CD4-positive, alpha-beta T cell treated with Interleukin-10 for 1 hour (primary cell): ENCODE data around the gene MCRIP2.

Experiments
- DNase-seq: peaks from one replicate; pipeline ENCODE4 v3.0.0-alpha.2; 2020

Gene MCRIP2

DNA sequence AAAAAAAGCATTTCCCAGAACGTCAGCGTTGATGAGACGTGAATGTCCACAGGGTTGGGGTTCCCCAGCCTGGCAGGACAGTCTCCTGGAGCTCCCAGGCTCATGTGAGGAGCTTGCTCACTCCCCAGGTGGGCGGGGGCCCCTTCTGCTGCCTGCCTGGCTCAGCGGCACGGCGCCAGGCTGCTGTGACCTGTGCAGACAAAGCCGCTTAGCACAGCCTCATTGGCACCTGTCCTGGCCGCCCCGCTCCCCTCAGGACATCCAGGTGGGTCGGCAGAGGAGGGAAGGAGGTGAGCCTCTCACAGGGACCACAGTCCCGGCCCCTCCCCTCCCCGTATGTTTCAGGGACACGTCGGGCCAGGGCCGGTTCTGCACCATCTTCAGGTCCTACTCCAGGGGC, 23.8 kb upstream of the MCRIP2 start:
- DNase-seq, result no peak

- DNase-seq, result no peak
Measured at GRCh38 chr16:619476-620100, 22.0 kb upstream of the MCRIP2 start.

DNA sequence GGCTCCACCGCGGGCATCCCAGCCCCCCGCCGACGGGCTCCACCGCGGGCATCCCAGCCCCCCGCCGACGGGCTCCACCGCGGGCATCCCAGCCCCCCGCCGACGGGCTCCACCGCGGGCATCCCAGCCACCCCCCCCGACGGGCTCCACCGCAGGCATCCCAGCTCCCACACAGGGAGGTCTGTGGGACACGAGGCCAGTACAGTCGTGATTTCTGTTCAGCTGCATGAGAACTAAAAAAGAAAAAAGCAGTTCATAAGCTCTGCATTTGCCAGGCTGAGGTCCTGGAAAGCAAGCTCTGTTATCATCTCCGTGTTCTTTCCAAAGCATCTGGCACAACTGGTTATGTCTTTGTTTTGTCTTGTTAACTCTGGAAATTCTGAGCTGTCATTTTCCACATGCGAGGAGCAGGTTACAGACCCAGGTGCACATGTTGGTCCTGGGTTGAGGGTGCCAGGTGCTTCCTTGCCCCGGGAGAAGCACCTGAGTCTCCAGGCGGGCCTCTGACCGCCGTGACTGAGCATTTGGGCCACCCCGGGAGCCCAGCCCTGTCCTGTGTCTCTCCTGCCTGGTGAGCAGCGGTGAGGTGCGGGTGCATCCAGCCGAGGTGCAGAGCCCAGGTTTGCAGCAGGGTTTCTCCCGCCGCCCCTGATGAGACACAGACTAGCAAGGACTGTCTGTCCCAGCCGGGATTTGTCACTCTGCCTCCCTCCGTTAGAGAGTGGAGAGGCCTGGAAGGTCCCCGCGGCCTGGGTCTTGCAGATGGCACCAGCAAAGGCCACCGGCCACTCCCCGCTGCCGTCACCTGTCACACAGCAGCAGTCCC, 20.7 kb upstream of the MCRIP2 start:
- DNase-seq, result no peak

GRCh38 chr16:621526-622105, 20.0 kb upstream of the MCRIP2 start:
- DNase-seq, result no peak

DNA sequence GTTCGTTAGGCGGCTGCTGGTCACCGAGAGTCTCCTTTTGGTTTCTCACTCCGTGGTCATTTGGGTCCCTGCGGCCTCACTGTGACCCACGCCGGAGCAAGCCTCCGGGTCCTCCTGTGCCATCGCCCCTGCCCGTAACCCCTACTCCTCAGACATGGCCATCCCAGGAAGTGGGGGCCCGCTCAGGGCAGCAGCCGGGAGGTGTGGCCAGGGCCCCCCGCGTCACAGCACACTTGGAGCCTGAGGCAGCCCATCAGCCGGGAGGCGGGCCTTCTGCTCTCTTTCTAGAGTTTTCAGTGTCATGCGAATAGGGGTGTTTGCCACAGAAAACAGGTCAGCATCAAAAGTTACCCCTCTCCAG, 18.7 kb upstream of the MCRIP2 start:
- DNase-seq, result no peak

DNA sequence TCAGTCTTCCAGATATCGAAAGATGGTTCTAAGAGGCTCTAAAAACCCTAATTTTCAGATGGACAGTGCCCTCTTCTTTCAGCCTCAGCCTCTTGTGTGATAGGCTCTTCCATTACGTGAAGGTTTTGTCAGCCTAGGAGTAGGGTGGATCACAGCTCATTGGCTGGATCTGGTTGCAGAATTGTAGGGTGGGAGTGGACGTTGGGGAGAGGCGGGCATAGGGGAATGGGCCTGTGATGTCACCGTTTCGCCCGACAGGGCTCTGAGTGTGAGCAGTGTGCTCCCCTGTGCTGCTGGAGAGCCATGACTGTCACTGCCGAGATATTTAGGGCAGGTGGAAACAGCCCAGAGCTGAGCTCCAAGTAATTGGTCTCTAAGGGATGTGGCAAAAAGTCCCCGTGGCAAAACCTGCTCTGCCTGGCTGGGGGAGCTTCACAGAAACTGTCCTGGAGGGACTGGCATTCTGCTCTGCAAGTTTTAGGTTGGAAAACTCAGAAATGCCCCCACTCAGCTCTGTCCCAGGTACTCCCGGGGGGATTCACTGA, 17.0 kb upstream of the MCRIP2 start:
- no peak for DNase-seq

DNA sequence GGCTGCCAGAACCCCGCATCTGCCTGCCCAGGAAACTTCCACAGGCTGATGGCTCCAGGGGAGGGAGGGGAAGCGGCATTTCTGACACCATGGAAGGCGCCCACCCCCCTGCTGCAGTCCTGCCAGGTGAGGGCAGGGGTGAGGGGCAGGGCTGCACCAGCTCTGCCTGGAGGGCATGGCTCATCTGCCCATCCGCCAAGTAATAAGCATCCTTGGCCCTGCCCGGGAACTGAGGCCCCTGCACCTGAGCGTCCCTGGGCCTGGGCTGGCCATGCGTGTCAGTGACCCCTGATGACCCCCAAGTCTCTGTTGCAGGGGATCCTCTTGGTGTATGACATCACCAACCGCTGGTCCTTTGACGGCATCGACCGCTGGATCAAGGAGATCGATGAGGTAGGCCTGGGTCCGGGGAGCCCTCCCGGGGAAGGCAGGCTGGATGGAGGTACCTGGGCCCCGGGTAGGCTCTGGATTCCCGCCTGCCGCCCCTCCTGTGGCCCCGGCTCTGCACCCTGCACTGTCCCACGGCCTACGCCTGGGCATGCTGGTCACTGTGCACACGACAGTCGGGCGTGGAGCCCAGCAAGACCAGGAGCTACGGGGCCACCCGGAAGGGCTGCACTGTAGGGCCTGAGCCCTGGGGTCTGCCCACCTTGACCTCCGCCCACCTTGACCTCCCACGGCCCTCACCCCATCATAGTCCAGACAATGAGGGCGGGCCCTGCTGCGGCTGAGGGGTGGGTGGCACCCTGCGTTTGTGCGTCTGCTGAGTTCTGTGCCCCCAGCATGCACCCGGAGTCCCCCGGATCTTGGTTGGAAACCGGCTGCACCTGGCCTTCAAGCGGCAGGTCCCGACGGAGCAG, 16.3 kb upstream of the MCRIP2 start:
- DNase-seq, result no peak

DNA sequence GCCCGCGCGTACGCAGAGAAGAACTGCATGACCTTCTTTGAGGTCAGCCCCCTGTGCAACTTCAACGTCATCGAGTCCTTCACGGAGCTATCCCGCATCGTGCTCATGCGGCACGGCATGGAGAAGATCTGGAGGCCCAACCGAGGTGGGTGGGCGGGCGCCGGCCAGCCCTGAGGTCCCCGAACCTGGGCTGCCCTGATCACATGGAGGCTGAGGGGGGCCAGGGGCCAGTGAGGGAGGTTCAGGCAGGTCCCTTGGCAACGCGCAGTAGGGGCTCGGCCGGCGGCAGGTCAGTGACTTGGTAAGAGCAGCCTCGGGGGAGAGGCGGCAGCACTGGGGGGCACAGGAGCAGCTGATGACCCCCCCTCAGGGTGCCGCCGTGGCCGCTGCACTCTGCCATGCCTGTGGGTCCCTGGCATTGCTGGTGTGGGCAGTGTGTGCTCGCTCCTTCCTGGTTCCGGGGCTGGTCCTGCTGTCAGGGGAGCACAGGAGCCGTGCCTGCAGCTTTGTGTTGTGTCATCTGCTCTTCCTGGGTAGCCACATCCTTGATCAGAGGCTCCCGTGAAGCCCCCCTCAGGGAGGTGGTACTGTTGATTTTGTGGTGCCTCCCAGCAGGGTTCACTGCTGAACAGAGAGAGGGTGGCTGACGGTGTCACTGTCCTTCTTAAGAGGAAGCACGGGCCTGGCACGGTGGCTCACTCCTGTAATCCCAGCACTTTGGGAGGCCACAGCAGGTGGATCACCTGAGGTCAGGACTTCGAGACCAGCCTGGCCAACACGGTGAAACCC, 15.5 kb upstream of the MCRIP2 start:
- DNase-seq, result no peak

- no peak for DNase-seq
Measured at GRCh38 chr16:626787-627453, 14.7 kb upstream of the MCRIP2 start.

- no peak for DNase-seq
Measured at GRCh38 chr16:627454-628239, 14.0 kb upstream of the MCRIP2 start.

DNA sequence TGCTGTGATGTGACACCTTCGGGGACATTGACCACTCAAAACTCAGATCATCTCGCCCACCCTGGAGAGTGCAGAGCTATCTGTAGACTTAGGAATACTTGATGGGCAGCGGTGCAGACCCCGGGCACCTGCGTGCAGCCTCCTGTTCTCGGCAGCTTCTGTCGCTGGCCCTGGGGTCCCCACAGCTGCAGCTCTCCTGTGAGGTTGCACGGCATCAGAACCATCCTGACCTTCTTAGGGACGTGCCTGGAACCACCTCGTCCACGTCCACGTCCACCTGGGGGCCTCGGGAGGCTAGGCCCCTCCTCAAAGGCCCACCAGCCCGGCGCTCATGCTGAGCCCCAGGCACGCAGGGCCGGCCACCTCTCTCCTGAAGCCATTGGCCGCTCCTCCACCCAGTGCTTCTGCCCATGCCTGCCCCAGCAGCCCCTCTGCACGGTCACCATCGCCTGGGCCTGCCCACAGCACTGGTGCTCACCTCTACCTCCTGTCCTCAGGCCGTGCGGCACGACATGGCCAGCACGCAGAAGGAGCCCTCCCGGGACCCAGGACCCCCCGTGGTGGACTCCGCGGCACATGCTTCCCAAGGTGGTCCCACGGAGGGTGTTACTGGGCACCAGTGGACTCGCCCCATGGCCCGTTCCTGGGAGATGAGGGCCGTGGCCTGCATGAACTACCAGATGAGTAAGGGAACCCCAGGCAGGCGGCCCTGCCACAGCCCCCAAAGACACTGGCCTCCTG, 13.1 kb upstream of the MCRIP2 start:
- no peak for DNase-seq

- DNase-seq, result no peak
Measured at GRCh38 chr16:629185-629832, 12.3 kb upstream of the MCRIP2 start.

GRCh38 chr16:629833-630248, 11.8 kb upstream of the MCRIP2 start:
- DNase-seq, result no peak

- no peak for DNase-seq
Measured at GRCh38 chr16:630249-630814, 11.3 kb upstream of the MCRIP2 start.

- DNase-seq, result no peak
Measured at GRCh38 chr16:630815-631405, 10.7 kb upstream of the MCRIP2 start, which contains the start of gene WFIKKN1. WFIKKN1 (plus strand) TSS chr16:630985; CDS start chr16:631254, 269 bp downstream.

- no peak for DNase-seq
Measured at GRCh38 chr16:631808-632358, 9.7 kb upstream of the MCRIP2 start.

DNA sequence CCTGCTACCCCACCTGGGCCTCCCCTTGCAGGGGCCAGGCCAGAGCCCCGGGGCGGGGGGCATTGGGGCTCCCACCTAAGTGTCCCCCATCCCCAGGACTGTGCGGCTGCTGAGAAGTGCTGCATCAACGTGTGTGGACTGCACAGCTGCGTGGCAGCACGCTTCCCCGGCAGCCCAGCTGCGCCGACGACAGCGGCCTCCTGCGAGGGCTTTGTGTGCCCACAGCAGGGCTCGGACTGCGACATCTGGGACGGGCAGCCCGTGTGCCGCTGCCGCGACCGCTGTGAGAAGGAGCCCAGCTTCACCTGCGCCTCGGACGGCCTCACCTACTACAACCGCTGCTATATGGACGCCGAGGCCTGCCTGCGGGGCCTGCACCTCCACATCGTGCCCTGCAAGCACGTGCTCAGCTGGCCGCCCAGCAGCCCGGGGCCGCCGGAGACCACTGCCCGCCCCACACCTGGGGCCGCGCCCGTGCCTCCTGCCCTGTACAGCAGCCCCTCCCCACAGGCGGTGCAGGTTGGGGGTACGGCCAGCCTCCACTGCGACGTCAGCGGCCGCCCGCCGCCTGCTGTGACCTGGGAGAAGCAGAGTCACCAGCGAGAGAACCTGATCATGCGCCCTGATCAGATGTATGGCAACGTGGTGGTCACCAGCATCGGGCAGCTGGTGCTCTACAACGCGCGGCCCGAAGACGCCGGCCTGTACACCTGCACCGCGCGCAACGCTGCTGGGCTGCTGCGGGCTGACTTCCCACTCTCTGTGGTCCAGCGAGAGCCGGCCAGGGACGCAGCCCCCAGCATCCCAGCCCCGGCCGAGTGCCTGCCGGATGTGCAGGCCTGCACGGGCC, 8.9 kb upstream of the MCRIP2 start:
- no peak for DNase-seq
